RPMI7951 (cell line): ENCODE measurements around the gene ARL3. TPM values are rescaled to one million over a fixed set of nuclear protein-coding genes. Genes with fewer than 3 reads are reported as not detected.

Experiments
- DNase-seq: peaks from one replicate; pipeline ENCODE4 v3.0.0-alpha.2; 2012; ENCODE audit warnings: low read depth
- total RNA-seq: library from RNA; depleted of rRNA; stranded (reverse); fragments of >200 nt; shearing (Covaris generic); gene quantifications from 2 replicates; pipeline ENCODE4 v1.2.3, GENCODE V29; 2014; rRNA removed

The ARL3 gene
- total RNA-seq, 1 experiment from 2014 or later: 12.3 TPM

DNA sequence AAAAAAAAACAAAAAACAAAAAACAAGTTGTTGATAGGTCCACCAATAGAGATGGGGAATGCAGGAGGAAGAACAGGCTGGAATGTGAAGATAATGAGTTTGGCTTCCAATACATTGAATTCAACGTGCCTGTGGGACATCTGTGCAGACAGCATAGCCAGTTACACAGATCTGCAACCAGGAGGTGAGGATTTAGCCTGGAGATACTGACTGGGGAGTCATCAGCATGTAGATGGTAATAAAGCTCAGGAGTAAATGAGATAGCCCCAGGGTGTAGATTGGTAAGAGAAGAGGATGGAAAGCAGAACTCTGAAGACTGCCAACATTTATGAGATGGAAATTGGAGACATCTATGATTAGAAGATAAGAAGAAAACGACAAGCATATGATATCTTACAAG is 74.7 kb downstream of the ARL3 start:
- DNase-seq: no peak

DNA sequence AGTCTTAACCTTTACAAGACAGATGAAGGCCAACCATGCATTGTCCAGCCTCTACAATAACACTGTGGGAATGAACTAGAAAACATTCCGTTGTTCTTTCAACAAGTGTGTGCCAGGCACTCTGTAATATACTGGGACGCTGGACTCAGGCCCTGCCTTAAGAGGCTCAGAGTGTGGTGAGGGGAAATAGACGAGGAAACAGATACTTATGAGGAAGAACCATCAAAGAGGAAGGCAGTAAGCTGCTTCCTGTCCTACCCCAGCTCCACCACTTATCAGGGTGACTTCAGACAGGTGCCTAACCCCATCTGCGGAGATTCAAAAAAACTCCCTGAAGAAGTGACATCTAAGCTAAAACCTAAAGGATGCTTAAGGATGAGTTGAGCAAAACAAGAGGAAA is 78.8 kb downstream of the ARL3 start:
- DNase-seq: no peak

DNA sequence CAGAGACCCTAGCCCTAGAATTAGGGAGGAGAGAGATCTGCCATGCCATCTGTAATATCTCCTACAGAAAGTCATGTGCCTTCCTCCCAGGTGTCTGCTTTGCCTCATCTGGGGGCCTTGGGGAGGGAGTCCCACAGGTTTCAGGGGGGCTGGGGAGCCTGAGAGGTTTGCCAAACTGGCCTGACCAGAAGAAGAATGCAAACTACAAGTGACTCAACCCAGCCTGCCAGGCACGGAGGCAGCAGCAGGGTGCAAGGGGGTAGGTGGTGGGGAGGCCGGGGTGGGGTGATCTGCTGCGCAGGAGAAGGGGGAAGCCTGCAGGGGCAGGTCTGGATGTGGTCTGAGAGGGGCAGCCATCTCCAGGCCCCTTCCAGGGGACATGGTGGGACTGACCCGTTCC is 79.5 kb downstream of the ARL3 start:
- no peak for DNase-seq

DNA sequence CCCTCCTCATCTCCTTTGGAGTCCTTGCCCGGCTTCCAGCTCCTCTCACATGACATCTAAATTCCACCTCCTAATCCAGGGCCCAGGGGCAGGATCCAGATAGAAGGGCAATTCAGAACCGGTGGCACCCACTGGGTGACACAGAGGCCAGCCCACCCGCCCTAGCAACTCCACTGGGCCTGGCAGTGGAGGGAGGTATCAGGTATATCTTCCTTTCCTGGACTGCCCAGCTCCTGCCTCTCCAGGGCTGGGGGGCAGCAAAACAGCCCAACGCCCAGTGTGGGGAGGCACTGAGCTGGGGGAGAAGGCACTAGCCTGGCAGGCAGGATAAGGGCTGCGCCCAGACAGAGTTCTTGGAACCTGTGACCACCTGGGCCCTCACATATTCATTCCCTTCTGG is 80.3 kb downstream of the ARL3 start:
- no peak for DNase-seq

DNA sequence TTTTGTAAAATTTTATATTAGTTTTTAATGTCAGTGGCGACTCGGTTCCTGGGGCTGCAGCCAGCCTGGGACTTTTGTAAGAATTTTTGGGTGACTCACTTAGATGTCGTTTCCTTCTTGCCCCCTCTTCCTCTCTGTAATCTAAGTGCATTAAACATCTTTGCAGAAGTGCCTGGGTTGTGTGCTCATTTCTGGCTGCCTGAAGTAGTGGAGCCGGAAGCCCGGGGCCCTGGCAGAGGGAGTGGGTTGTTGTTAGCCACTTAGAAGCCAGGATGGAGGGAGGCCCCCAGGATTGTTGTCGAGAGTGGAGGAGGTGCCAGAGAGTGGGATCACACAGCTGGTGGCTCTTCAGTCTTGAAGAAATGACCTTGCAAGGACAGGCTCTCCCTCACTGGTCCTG is 80.9 kb downstream of the ARL3 start:
- peak; percentile 66 for DNase-seq

DNA sequence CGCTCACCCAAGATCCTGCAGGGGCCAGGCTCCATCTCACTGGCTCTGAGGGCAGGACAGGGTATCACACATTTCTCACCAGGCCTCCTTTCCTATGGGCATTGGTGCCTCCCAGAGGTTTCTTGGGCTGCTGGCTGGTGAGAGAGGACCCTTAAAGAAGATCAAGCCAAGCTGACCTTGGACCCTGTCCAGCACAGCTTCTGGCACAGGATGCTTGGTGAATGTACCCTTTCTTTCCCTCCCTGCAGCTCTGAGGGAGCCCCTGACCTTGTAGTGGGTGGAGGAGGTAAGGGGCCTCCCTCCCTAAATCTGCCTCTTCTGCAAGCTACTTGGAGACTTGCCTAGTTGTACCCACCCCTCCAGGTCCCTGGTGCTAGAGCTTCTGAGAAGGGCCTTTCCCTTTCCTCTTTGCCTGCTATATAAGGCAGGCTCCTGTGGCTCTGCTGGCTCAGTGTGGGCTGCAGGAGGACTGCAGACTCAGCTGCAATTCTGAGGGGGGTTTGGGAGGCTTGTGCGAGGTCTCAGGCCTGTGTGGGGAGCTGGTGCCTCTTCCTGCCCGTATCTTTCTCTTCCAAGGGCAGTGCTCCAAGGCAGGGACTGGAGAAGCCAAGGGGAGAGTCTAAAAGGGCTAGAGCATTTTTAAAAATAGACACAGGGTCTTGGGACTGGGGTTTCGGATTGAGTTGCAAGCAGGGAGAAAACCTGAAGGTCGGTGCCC is 81.6 kb downstream of the ARL3 start:
- peak; percentile 42 for DNase-seq

DNA sequence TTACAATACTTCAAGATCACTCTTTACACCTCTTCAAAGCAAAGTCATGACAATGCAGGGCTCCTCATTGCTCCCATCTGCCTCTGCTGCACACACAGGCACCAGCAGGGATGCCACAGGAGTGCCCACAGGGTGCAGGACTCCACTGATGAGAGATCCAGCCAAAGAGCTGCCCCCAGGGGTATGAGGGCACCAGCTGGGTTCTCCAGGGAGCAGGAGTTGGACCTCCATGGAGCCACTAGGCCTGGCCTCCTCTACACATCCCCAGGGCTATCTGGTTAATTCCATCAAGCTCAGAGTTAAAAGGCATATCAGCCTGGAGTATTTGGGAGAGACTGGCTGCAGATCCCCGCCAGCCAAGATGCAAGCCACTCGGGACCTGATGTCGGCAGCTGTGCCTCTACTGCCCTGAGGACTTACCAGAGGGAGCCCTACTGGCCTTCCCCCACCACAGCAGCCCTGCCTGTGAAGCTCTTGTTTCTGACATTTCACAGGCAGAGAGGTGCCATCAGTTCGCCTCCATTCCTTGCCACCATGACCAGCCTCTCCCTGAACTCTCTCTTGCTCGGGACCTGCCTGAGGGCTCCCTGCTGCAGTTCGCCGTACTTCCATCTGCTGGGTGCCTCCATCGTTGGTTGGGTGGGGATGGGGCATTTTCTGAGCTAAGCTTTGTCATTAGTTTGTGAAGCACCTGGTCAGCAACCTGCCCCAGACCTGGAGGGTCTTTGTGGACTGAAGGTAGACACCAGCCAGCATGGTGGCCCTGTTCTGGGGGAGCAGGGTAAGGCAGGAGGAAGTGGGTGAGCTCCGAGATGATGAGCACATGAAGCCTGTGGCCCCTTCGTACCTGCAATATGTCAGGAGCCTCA is 82.4 kb downstream of the ARL3 start:
- DNase-seq: no peak

DNA sequence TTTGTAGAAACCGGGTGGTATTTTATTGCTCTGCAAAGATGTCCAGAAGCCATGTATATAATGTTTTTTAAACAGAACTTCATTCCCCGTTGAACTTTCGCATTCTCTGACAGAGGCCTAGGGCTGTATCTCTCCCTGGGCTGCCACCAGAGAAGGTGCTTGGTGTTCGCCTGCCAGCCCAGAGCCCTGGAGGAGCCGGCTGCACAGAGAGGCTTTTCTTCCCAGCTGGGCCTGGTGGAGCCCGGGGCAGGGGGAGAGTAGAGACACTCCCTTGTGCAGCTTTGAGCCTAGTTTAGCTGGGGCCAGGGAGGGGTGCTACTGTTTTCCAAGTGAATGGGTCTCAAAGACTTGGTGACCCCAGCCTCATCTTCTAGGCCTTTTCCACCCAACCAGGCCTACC is 83.5 kb downstream of the ARL3 start:
- DNase-seq: no peak

DNA sequence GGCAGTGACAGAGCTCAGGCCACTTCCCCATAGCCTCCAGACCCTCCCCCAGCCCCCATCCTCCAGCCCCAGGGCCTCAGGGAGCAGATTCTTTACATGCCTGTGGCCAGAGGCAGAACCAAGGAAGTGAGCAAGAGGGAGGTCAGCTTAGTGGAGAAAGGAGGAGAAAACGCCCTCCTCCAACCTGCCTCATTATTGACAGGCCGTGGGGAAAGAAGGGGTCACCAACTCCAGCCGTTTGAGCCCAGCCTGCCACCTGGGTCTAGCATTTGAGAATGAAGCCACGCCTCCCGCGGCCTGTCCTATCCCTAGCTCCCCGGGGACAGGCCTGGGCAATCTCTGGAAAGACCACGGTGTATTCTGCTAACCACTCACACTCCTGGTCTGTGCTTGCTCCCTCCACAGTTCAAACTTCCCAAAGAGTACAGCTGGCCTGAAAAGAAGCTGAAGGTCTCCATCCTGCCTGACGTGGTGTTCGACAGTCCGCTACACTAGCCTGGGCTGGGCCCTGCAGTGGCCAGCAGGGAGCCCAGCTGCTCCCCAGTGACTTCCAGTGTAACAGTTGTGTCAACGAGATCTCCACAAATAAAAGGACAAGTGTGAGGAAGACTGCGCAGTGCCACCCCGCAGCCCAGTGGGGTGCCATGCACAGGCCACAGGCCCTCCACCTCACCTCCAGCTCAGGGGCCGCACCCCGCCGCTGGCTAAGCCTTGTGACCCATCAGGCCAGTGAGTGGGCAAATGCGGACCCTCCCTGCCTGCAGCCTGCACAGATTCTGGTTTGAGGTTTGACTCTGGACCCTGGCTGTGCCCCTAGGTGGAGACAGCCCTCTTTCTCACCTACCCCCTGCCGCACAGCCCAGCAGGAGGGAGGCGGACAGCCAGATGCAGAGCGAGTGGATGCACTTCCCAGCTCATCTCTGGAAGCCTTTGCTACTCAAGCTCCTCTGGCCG is 84.3 kb downstream of the ARL3 start:
- peak; percentile 87 for DNase-seq

DNA sequence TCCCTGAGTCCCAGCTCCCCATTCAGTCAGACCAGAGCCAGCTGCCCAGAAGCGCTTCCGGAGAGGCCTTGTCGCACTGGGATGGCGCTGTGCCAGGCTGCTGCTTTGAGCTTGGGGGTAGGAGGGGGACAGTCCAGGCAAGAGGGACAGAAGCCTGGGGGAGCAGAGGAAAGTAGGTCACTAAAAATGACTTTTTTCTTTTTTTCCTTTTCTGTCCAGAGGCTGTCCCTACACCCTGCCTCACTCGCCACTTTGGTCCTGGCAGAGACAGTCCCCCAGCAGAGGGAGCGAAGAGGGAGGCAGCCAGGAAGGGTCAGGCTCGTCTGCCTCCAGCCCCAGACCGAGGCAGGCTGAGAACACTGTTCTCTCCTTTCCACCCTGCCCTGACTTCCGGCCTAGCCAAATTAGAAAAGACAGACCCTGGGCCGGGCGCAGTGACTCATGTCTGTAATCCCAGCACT is 85.7 kb downstream of the ARL3 start:
- peak; percentile 57 for DNase-seq

DNA sequence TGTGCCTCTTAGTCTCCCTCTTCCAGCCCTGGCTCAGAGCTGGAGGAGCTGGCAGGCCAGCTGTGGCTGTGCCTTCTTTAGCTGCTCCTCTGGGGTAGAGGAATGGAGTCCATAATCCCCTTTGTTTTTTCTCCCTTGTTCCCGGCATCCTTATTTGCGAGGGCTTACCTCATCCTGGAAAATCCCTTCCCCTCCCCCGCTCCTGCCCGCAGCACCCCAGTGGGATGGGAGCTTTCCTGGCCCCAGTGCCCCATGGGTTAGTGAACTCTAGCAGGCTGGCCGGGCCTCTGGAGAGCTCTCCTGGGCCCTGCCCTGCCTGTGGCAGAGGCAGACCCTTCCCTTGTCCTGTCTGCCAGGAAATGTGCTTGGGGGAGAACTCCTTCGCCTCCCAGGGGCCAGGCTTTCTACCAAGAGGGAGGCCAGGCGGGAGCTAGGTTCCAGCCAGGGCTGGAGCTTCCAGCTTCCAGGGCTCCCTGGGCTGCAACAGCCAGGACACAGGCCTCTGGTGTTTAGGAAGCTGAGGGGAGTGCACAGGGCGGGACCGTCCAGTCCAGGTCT is 86.4 kb downstream of the ARL3 start:
- DNase-seq: peak; percentile 75

DNA sequence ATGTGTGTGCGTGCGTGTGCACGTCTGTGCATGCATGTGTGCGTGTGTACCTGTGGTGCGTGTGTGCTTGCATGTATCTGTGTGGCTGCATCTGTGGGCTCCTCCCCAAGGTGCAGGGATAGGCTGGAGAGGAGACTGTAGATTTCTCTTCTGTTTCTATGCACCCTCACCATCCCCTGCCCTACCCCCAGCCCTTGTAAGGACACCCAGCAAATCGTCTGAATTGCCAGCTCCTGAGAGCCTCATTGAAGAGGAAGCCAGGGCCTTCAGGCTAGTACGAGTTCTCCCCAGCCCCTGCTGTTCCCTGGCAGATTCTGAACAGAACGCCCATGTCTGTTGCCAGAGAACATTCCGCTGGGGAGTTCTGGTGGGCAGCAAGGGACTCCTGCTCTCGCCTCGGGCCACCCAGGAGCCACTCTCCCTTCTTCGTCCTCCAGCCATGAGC is 86.9 kb downstream of the ARL3 start:
- DNase-seq: no peak

DNA sequence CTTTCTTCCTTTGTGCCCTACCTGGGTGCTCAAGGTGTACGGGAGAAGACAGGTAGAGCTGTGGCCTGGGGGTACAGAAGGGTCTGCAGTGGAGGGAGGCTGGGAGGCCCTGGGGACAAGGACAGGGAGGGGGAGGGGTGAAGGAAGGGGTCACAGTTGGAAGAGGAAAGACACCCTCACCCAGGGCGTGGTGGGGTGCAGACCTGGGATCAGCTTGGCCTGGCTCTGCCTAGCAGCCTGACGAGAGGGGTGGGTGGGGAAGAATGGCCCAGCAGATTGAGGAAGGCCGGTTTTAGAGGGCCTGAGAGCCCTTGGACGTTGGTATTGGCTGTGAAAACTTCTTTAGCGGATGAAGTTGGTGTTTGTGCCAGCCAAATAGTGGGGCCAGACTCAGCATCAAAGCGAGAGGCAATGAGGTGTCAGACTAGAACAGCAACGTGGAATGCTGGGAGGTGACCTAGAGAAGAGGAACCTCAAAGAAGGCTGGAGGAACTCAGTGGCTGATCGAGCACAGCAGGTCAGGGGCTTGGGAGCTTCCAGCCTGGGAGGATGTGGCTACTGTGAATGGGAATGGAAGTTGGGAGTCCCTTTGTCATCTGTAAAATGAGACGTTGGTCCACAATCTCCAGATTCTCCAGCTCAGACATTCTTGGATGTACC is 88.0 kb downstream of the ARL3 start:
- no peak for DNase-seq

DNA sequence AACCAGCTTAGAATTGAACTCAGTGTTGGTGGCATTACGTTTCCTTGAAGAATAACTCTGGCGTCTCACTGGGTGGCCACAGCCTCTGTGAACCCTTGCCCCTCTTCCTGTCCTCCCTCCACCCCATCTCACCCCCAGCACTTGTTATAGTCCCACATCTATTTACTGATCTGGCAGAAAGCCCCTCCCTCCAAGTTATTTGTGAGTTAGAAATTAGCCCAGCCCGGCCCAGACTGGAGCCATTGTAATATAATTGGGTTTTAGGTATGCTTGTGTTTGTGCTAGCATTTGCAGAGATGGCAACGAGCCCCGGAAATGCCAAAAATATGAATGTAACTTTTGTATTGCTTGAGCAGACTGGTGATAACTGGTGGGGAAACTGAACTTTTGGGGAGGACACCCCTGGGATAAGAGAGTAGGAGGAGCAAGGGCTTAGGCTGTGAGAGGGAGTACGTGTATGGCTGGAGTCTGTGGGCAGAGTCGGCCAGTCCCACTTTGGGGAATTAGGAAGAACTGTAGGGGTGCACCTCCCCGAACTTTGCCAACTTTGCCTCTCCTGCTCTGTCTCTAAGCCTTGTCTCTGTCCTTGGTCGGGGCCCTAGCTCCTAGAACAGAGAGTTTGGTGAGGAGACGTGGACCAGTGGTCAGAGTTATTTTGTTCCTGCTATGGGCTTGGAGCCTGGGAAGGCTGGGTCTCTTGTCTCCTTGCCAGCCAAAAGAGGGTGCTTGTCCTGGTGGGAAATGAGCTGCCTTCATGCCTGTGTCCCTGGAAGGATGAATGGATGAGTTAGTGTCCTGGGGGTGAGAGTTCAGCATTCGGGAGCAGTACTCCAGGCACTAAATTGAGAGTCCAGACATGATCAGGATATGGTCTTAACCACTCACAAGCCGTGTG is 89.2 kb downstream of the ARL3 start:
- no peak for DNase-seq

DNA sequence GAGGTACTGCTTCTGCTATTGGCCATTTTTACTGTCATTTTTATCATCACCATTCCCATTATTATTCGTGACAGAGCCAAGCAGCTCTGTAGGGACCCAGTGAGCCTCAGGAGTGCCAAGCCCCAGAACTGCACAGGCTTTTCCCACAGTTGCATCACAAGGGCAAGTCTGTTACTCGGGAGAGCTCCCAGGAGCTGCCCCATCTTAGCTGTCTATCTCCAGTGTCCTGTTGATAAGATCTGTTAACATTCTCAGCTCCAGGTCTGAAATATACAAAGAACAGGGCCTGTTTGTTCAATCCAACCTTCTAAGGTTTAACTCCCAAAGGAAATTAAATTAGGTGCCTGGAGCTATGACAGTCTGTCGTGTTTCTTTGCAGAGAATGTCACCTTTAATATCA is 90.1 kb downstream of the ARL3 start:
- no peak for DNase-seq

Other genes starting within 250 kb of the ARL3 start
- gene ACTR1A, start 211.7 kb downstream of the ARL3 start, total RNA-seq: 116 and 179 TPM in 2 replicates
- 3.7 and 4.0 TPM in 2 replicates for gene SUFU, start 210.4 kb downstream of the ARL3 start, total RNA-seq
- gene TRIM8, start 69.9 kb downstream of the ARL3 start, total RNA-seq: 39.3 and 52.8 TPM in 2 replicates
- gene SFXN2, start 239 bp upstream of the ARL3 start, total RNA-seq: 1.4 and 1.8 TPM in 2 replicates
- gene WBP1L, start 29.6 kb upstream of the ARL3 start, total RNA-seq: 16.8 and 22.5 TPM in 2 replicates
- gene CYP17A1, start 123.0 kb upstream of the ARL3 start, total RNA-seq: not detected in 2 replicates
- gene BORCS7, start 139.9 kb upstream of the ARL3 start, total RNA-seq: 17.9 and 29.5 TPM in 2 replicates
- 1.3 and 1.9 TPM in 2 replicates for gene AS3MT, start 155.1 kb upstream of the ARL3 start, total RNA-seq
- gene CNNM2, start 203.9 kb upstream of the ARL3 start, total RNA-seq: 4.1 and 4.3 TPM in 2 replicates